ENCODE measurements around the gene TMEM106C. TPM values are rescaled to one million over a fixed set of nuclear protein-coding genes. Genes with fewer than 3 reads are reported as not detected.
A peak's percentile ranks its signal among the peaks of the same experiment; 100 is the strongest.

The TMEM106C gene
- total and polyA plus RNA-seq, 2 of the 13 experiments (the other 11 are each of a cell fraction or from before 2014, with no cell fraction given) = 132 to 192 TPM

DNA sequence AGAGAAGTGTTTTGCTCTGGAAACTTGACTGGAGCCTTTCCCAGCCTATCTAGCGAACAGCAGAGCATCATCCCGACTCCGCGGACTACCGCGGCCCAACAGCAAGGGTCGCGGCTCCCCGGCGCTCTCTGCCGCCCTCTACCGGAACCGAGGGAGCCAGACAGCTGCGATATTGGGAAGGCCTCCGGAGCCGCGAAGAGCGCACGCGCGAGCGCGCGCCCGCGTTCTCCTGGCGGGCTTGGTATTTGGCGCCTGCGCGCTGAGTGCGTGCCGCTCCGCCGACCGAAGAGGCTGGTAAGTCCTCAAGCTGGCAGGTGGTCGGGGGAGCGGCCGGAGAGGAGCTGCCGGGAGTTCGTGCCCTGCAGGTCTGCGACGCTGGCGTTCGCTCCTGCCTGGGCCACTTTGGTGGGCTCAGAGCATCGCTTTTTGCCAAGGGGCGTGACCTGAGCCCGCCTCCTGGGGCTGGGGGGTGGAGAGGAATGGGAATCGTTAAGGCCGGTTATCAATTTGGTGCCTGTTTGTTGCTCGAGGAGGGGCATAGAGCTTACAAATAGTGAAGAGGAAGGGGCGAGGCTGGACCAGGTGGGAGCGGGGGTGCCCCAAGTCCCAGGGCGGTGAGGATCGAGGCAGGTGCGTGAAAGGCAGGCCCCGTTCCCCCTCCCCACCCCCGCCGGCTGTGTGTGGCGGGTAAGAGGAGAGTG, at the start of gene TMEM106C (continued):
- TF ChIP-seq ZNF407 (CRISPR knock-in tag; IDR thresholded peaks at IDR 0.05; ENCODE audit: not compliant biosample characterization) = peak; percentile 63
- TF ChIP-seq PCBP1 (IDR thresholded peaks at IDR 0.05; ENCODE audit: borderline replicate concordance, low read depth, low read length) = 0 out of 2 replicates have a peak, but pooled peaks have one; percentile 69
- TF ChIP-seq YEATS4 (CRISPR knock-in tag; IDR thresholded peaks at IDR 0.05; ENCODE audit: borderline replicate concordance) = peak; percentile 84
- TF ChIP-seq, protein P1, sequence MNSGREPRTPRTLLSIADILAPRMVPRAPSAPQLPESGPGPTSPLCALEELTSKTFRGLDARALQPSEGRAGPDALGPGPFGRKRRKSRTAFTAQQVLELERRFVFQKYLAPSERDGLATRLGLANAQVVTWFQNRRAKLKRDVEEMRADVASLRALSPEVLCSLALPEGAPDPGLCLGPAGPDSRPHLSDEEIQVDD (CRISPR knock-in tag; IDR thresholded peaks at IDR 0.05; ENCODE audit: borderline replicate concordance) = peak; percentile 71; the same call in 1 of the 2 replicates
- TF ChIP-seq ZNF558 (CRISPR knock-in tag; IDR thresholded peaks at IDR 0.05; ENCODE audit: borderline replicate concordance) = no peak
- peak; percentile 32; the same call in 1 of the 2 replicates for TF ChIP-seq KDM5A (IDR thresholded peaks at IDR 0.05; ENCODE audit: borderline replicate concordance, low read length)
- TF ChIP-seq ZNF605 (CRISPR knock-in tag; IDR thresholded peaks at IDR 0.05) = peak; percentile 77
- TF ChIP-seq ZFP36L2 (CRISPR knock-in tag; IDR thresholded peaks at IDR 0.05) = no peak
- peak; percentile 79; the same call in 1 of the 2 replicates for TF ChIP-seq ZNF747 (CRISPR knock-in tag; IDR thresholded peaks at IDR 0.05; ENCODE audit: borderline replicate concordance)
- TF ChIP-seq ZNF225 (CRISPR knock-in tag; IDR thresholded peaks at IDR 0.05) = peak; percentile 52; the same call in 1 of the 2 replicates
- peak; percentile 48; the same call in 1 of the 2 replicates for TF ChIP-seq BCL6 (CRISPR knock-in tag; IDR thresholded peaks at IDR 0.05)
- TF ChIP-seq PHB2 (IDR thresholded peaks at IDR 0.05; ENCODE audit: partially characterized antibody) = no peak
- TF ChIP-seq RBM22 (optimal IDR thresholded peaks at IDR 0.05; ENCODE audit: low read length) = no peak
- TF ChIP-seq ZBED4 (CRISPR knock-in tag; IDR thresholded peaks at IDR 0.05; ENCODE audit: borderline replicate concordance) = peak; percentile 70; the same call in 1 of the 2 replicates
- TF ChIP-seq SIX4 (CRISPR knock-in tag; IDR thresholded peaks at IDR 0.05) = no peak
- no peak for TF ChIP-seq MYNN (CRISPR knock-in tag; IDR thresholded peaks at IDR 0.05; ENCODE audit: low read depth)
- TF ChIP-seq FOXJ3 (CRISPR knock-in tag; IDR thresholded peaks at IDR 0.05; ENCODE audit: borderline replicate concordance) = peak; percentile 61; the same call in 1 of the 2 replicates

Measured in HepG2 (cell line).